NK-92 (cell line): ENCODE measurements around the gene ADD3.

Experiments used
- DNase-seq: peaks from one replicate; lab custom pipeline; 2025; ENCODE audit not compliant: unreplicated experiment; lab: John Stamatoyannopoulos, UW

Gene ADD3

GRCh38 chr10:110172155-110172554 lies 164.4 kb downstream of the ADD3 start:
- no peak for DNase-seq

GRCh38 chr10:110174201-110174600 lies 166.4 kb downstream of the ADD3 start:
- no peak for DNase-seq

- DNase-seq, result no peak
These were observed 167.0 kb downstream of the ADD3 start for GRCh38 chr10:110174816-110175215.

GRCh38 chr10:110175406-110175805 lies 167.6 kb downstream of the ADD3 start:
- no peak for DNase-seq

GRCh38 chr10:110176141-110177030 lies 168.6 kb downstream of the ADD3 start:
- DNase-seq, result no peak

- DNase-seq, result no peak
These were observed 171.4 kb downstream of the ADD3 start for GRCh38 chr10:110179220-110179619.

- no peak for DNase-seq
These were observed 173.7 kb downstream of the ADD3 start for GRCh38 chr10:110181451-110181850.

GRCh38 chr10:110181911-110182310 lies 174.1 kb downstream of the ADD3 start:
- DNase-seq, result no peak

GRCh38 chr10:110184398-110184797 lies 176.6 kb downstream of the ADD3 start:
- DNase-seq, result no peak
